Glutamatergic neuron (in vitro differentiated cells): ENCODE results near the gene OR2W1. TPM values are rescaled to one million over a fixed set of nuclear protein-coding genes. Genes with fewer than 3 reads are reported as not detected.

Source experiments
- DNase-seq: peaks from one replicate; pipeline ENCODE4 v3.0.0; 2022
- H3K27ac Mint-ChIP-seq: one replicate; pipeline ENCODE4 v1.8.0; 2020; ENCODE audit warnings: mild to moderate bottlenecking, mixed read lengths, inconsistent platforms; ENCODE audit not compliant: unreplicated experiment
- H3K27me3 Mint-ChIP-seq: one replicate; pipeline ENCODE4 v1.8.0; 2020; ENCODE audit warnings: mild to moderate bottlenecking, moderate library complexity, mixed read lengths, inconsistent platforms; ENCODE audit not compliant: unreplicated experiment
- H3K36me3 Mint-ChIP-seq: one replicate; pipeline ENCODE4 v1.8.0; 2020; ENCODE audit warnings: mild to moderate bottlenecking, mixed read lengths, inconsistent platforms; ENCODE audit not compliant: unreplicated experiment
- H3K4me1 Mint-ChIP-seq: one replicate; pipeline ENCODE4 v1.8.0; 2020; ENCODE audit warnings: mild to moderate bottlenecking, low read depth, mixed read lengths, inconsistent platforms; ENCODE audit not compliant: unreplicated experiment
- H3K4me3 Mint-ChIP-seq: one replicate; pipeline ENCODE4 v1.8.0; 2020; ENCODE audit warnings: mild to moderate bottlenecking, mixed read lengths, inconsistent platforms; ENCODE audit not compliant: unreplicated experiment
- H3K9me3 Mint-ChIP-seq: one replicate; pipeline ENCODE4 v1.8.0; 2020; ENCODE audit warnings: mild to moderate bottlenecking, moderate library complexity, mixed read lengths, inconsistent platforms; ENCODE audit not compliant: unreplicated experiment
- CTCF ChIP-seq: fragments of 200-600 bp; sonication (generic); IDR thresholded peaks from one replicate; pipeline ENCODE4 v1.5.0; 2021; ENCODE audit not compliant: partially characterized antibody, unreplicated experiment
- total RNA-seq: library from RNA; stranded (reverse); fragmentation: NEBNext Ultra II Directional; extraction: Animal tissue kit (Norgen Biotek cat#: 25700); gene quantifications from one replicate; pipeline ENCODE4 v1.2.1, GENCODE V29; 2021; ENCODE audit not compliant: unreplicated experiment

The OR2W1 gene
- total RNA-seq, 1 donor from 2014 or later = not detected

DNA sequence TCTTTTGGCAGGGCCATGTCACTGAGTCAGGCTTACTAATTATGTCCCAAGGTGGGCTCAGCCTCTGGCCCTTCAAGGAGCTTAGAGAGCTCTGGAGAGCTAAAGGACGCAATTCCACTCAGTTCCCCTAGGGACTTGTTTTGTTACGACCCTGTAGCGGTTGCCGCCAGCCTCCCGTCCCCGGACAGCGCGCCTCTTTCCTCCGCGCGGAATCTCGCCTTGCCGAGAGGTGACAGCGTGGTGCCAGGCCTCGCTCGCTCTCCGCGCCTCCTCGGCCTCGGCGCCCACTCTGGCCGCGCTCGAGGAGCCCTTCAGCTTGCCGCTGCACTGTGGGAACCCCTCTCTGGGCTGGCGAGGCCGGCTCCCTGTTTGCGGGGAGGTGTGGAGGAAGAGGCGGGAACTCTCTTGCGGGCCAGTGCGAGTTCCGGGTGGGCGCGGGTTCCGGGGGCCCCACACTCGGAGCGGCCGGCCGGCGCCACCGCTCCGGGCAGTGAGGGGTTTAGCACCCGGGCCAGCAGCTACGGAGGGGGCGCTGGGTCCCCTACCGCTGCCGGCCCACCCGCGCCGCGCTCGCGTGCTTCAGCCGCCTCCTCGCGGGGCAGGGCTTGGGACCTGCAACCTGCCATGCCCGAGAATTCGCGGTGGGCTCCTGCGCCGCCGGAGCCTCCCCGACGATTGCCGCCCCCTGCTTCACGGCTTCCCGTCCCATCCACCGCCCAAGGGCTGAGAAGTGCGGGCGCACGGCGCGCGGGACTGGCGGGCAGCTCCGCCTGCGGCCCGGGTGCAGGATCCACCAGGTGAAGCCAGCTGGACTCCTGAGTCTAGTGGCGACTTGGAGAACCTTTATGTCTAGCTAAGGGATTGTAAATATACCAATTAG, 30.0 kb downstream of the OR2W1 start:
- Mint-ChIP-seq H3K4me3 (no peak overlapping the region), H3K36me3 (no peaks in the 10 kb centered on the region), H3K9me3 (peaks cover 2% of the 10 kb centered on the region), H3K4me1 (no peaks in the 10 kb centered on the region), H3K27me3 (peaks cover 10% of the 10 kb centered on the region), H3K27ac (no peak overlapping the region)
- no peak for DNase-seq
- no peak for TF ChIP-seq CTCF

GRCh38 chr6:29011276-29011734, 33.7 kb downstream of the OR2W1 start:
- H3K4me3 Mint-ChIP-seq = peak overlapping the region; percentile 88
- H3K9me3 Mint-ChIP-seq = no peaks in the 10 kb centered on the region
- no peak overlapping the region for H3K27ac Mint-ChIP-seq
- no peaks in the 10 kb centered on the region for H3K4me1 Mint-ChIP-seq
- peaks cover 7% of the 10 kb centered on the region for H3K27me3 Mint-ChIP-seq
- TF ChIP-seq CTCF = no peak
- H3K36me3 Mint-ChIP-seq = no peaks in the 10 kb centered on the region
- peak; percentile 67 for DNase-seq

DNA sequence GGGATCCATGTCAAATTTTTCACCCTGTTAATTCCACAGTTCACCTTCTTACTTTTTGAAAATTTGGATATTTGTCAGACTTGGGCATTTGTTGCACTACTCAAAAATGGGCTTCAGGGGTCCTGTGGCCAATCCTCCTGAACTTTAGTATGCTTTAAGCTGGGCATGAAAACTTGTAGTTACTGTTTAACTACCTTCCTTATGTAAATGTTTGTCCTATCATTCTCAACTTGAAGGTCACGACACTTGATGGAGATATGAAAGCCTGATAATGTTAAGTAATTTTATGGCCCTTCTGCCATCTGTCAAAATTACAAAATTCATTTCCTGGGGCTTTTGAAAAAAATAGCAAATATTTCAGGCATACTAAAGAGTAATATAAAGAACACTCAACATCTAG, 35.6 kb downstream of the OR2W1 start:
- Mint-ChIP-seq H3K36me3 (no peaks in the 10 kb centered on the region), H3K4me1 (no peaks in the 10 kb centered on the region), H3K4me3 (no peak overlapping the region), H3K27me3 (peaks cover 5% of the 10 kb centered on the region), H3K9me3 (no peaks in the 10 kb centered on the region), H3K27ac (no peak overlapping the region)
- no peak for TF ChIP-seq CTCF
- DNase-seq = no peak

GRCh38 chr6:29008089-29008488, 36.9 kb downstream of the OR2W1 start:
- Mint-ChIP-seq H3K27me3 (peaks cover 5% of the 10 kb centered on the region), H3K36me3 (no peaks in the 10 kb centered on the region), H3K4me3 (no peak overlapping the region), H3K4me1 (no peaks in the 10 kb centered on the region), H3K9me3 (no peaks in the 10 kb centered on the region), H3K27ac (no peak overlapping the region)
- no peak for DNase-seq
- TF ChIP-seq CTCF = no peak
